Measurements from ENCODE around the gene FBXO10. TPM values are rescaled to one million over a fixed set of nuclear protein-coding genes. Genes with fewer than 3 reads are reported as not detected.
"Not testable (repeated sequence)": the region's sequence is repeated elsewhere in the genome, so short reads cannot be mapped to it uniquely, and the experiment has no call there.

The FBXO10 gene
- total RNA-seq, 2 experiments from 2014 or later: 9.4 to 13.2 TPM

- Histone ChIP-seq H3K4me3 (ENCODE audit: low read depth, low read length, poor library complexity, severe bottlenecking) (no peak overlapping the region), H3K4me2 (ENCODE audit: low read length) (no peak overlapping the region), H3K36me3 (ENCODE audit: insufficient read depth, low read length) (no peaks in the 10 kb centered on the region), H3K79me2 (ENCODE audit: insufficient read depth, low read depth, low read length) (no peaks in the 10 kb centered on the region), H4K20me1 (ENCODE audit: insufficient read depth, low read length) (no peaks in the 10 kb centered on the region), H3K27ac (ENCODE audit: low read depth, low read length, poor library complexity, severe bottlenecking) (no peak overlapping the region), H2AFZ (ENCODE audit: low read length) (no peak overlapping the region), H3K4me1 (ENCODE audit: insufficient read depth, low read length, poor library complexity, severe bottlenecking) (peaks cover 24% of the 10 kb centered on the region), H3K9me2 (ENCODE audit: insufficient read depth, low read length) (no peaks in the 10 kb centered on the region), H3K9me3 (ENCODE audit: low read length) (peaks cover 8% of the 10 kb centered on the region; the same call in 1 of the 2 replicates)
- intact Hi-C loops (cut with micrococcal nuclease; ENCODE audit: unreplicated experiment): no loop called here
- CTCF ChIA-PET (ENCODE audit: unreplicated experiment): no interaction called here
- BruUV-seq (replicated peaks): no TSS peak
- POLR2A ChIA-PET: no interaction called here
- no peak for DNase-seq (ENCODE audit: low spot score)
- no peak for TF ChIP-seq EZH2phosphoT487 (IDR thresholded peaks at IDR 0.05; ENCODE audit: borderline replicate concordance, low read depth, low read length)
- TF ChIP-seq, protein P1, sequence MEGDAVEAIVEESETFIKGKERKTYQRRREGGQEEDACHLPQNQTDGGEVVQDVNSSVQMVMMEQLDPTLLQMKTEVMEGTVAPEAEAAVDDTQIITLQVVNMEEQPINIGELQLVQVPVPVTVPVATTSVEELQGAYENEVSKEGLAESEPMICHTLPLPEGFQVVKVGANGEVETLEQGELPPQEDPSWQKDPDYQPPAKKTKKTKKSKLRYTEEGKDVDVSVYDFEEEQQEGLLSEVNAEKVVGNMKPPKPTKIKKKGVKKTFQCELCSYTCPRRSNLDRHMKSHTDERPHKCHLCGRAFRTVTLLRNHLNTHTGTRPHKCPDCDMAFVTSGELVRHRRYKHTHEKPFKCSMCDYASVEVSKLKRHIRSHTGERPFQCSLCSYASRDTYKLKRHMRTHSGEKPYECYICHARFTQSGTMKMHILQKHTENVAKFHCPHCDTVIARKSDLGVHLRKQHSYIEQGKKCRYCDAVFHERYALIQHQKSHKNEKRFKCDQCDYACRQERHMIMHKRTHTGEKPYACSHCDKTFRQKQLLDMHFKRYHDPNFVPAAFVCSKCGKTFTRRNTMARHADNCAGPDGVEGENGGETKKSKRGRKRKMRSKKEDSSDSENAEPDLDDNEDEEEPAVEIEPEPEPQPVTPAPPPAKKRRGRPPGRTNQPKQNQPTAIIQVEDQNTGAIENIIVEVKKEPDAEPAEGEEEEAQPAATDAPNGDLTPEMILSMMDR (conservative IDR thresholded peaks at IDR 0.05; ENCODE audit: low read length): no peak
Observed at GRCh38 chr9:37476930-37477329, 99.2 kb downstream of the FBXO10 start.

DNA sequence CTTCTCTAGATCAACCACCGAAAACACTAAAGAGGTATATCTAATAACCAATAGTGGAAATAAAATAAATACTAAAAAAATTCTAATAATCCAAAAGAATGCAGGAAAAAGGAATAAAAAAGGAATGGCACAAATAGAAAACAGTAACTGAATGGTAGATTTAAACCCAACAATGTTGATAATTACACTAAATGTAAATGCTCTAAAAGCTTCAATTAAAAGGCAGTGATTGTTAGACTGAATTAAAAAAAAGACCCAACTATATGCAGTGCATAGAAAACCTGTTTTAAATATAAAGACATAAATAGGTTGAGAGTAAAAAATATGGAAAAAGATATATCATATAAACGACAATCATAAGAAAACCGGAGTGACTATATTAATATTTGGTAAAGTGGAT, 101.7 kb downstream of the FBXO10 start:
- Histone ChIP-seq H3K4me1 (ENCODE audit: insufficient read depth, low read length, poor library complexity, severe bottlenecking) (peaks cover 21% of the 10 kb centered on the region), H3K4me3 (ENCODE audit: low read depth, low read length, poor library complexity, severe bottlenecking) (no peak overlapping the region), H3K9me3 (ENCODE audit: low read length) (peaks cover 8% of the 10 kb centered on the region; the same call in 1 of the 2 replicates), H4K20me1 (ENCODE audit: insufficient read depth, low read length) (no peaks in the 10 kb centered on the region), H2AFZ (ENCODE audit: low read length) (no peak overlapping the region), H3K9me2 (ENCODE audit: insufficient read depth, low read length) (no peaks in the 10 kb centered on the region), H3K4me2 (ENCODE audit: low read length) (no peak overlapping the region), H3K36me3 (ENCODE audit: insufficient read depth, low read length) (no peaks in the 10 kb centered on the region), H3K27ac (ENCODE audit: low read depth, low read length, poor library complexity, severe bottlenecking) (no peak overlapping the region), H3K79me2 (ENCODE audit: insufficient read depth, low read depth, low read length) (no peaks in the 10 kb centered on the region)
- TF ChIP-seq, protein P1 (conservative IDR thresholded peaks at IDR 0.05; ENCODE audit: low read length): no peak
- no peak for TF ChIP-seq EZH2phosphoT487 (IDR thresholded peaks at IDR 0.05; ENCODE audit: borderline replicate concordance, low read depth, low read length)
- CTCF ChIA-PET (ENCODE audit: unreplicated experiment): no interaction called here
- no peak for DNase-seq (ENCODE audit: low spot score)
- POLR2A ChIA-PET: interaction anchor here (1.2 kb wide), 1 partner anchor 9 kb away, joined by 3 read pairs; no protein-coding TSS in a partner anchor
- no TSS peak for BruUV-seq (replicated peaks)
- intact Hi-C loops (cut with micrococcal nuclease; ENCODE audit: unreplicated experiment): no loop called here

GRCh38 chr9:37473982-37474381, 102.2 kb downstream of the FBXO10 start:
- H3K4me1 ChIP-seq (ENCODE audit: insufficient read depth, low read length, poor library complexity, severe bottlenecking): peaks cover 21% of the 10 kb centered on the region
- POLR2A ChIA-PET: interaction anchor here (1.2 kb wide), 1 partner anchor 8 kb away, joined by 3 read pairs; no protein-coding TSS in a partner anchor
- H4K20me1 ChIP-seq (ENCODE audit: insufficient read depth, low read length); CTCF ChIA-PET (ENCODE audit: unreplicated experiment); H3K27ac ChIP-seq (ENCODE audit: low read depth, low read length, poor library complexity, severe bottlenecking); H3K4me2 ChIP-seq (ENCODE audit: low read length); H3K9me3 ChIP-seq (ENCODE audit: low read length); H3K4me3 ChIP-seq (ENCODE audit: low read depth, low read length, poor library complexity, severe bottlenecking); H3K79me2 ChIP-seq (ENCODE audit: insufficient read depth, low read depth, low read length); BruUV-seq (replicated peaks); H3K9me2 ChIP-seq (ENCODE audit: insufficient read depth, low read length); H2AFZ ChIP-seq (ENCODE audit: low read length); DNase-seq (ENCODE audit: low spot score); intact Hi-C loops (cut with micrococcal nuclease; ENCODE audit: unreplicated experiment); H3K36me3 ChIP-seq (ENCODE audit: insufficient read depth, low read length): not testable (repeated sequence)
